Measurements from ENCODE around the gene DNAH8.

Gene DNAH8

DNA sequence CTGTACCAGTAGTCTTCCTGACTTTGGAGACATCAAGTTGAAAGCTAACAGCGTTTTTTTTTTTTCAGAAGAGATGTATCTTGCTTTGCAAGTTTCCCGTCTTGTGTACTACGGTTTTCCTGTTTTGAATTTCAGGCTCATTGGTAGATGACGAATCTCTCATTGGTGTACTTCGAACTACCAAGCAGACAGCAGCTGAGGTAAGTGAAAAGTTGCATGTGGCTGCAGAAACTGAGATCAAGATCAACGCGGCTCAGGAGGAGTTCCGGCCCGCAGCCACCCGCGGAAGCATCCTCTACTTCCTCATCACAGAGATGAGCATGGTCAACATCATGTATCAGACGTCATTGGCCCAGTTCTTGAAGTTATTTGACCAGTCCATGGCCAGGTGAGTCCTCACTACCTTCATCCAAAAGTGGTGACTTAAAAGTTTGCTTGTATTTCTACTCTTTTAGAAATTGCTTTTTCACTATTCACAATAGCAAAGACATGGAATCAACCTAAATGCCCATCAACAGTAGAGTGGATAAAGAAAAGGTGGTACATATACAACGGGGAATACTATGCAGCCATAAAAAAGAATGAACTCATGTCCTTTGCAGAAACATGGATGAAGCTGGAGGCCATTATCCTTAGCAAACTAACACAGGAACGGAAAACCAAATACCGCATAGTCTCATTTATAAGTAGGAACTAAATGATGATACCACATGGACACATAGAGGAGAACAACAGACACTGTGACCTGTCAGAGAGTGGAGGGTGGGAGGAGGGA, 222.9 kb downstream of the DNAH8 start:
- Histone ChIP-seq H3K27ac (ENCODE audit: low read depth, low read length) (no peak overlapping the region), H3K9ac (ENCODE audit: low read depth in 1 of 2, low read length in 2 of 2) (no peak overlapping the region), H3K36me3 (ENCODE audit: control insufficient read depth in 1 of 2, insufficient read depth in 2 of 2, low read length in 2 of 2) (no peaks in the 10 kb centered on the region), H3K9me3 (ENCODE audit: control insufficient read depth in 1 of 2, low read length in 2 of 2) (no peaks in the 10 kb centered on the region), H3K4me3 (ENCODE audit: low read depth in 1 of 2, low read length in 2 of 2) (no peak overlapping the region), H3K27me3 (ENCODE audit: control insufficient read depth in 1 of 2, insufficient read depth in 2 of 2, low read length in 2 of 2) (no peaks in the 10 kb centered on the region), H3K4me1 (ENCODE audit: control insufficient read depth in 1 of 2, insufficient read depth in 2 of 2, low read length in 2 of 2) (no peaks in the 10 kb centered on the region)

DNA sequence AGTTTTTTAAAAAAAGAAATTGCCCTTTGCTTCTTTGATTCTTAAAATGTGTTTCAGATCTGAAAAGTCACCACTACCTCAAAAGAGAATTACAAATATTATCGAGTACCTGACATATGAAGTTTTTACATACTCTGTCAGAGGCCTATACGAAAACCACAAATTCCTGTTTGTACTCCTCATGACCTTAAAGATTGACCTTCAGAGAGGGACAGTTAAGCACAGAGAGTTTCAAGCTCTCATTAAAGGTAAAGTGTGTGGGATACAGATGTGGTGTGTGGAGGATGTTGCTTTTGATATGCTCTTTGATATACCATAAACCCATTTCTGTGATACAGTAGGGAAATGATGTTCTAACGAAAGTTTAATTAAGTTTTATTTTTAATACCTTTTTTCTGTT, 223.6 kb downstream of the DNAH8 start:
- no peak overlapping the region for H3K4me3 ChIP-seq (ENCODE audit: low read depth in 1 of 2, low read length in 2 of 2)
- no peaks in the 10 kb centered on the region for H3K27me3 ChIP-seq (ENCODE audit: control insufficient read depth in 1 of 2, insufficient read depth in 2 of 2, low read length in 2 of 2)
- no peaks in the 10 kb centered on the region for H3K4me1 ChIP-seq (ENCODE audit: control insufficient read depth in 1 of 2, insufficient read depth in 2 of 2, low read length in 2 of 2)
- H3K9ac ChIP-seq (ENCODE audit: low read depth in 1 of 2, low read length in 2 of 2): no peak overlapping the region
- no peak overlapping the region for H3K27ac ChIP-seq (ENCODE audit: low read depth, low read length)
- no peaks in the 10 kb centered on the region for H3K9me3 ChIP-seq (ENCODE audit: control insufficient read depth in 1 of 2, low read length in 2 of 2)
- no peaks in the 10 kb centered on the region for H3K36me3 ChIP-seq (ENCODE audit: control insufficient read depth in 1 of 2, insufficient read depth in 2 of 2, low read length in 2 of 2)

DNA sequence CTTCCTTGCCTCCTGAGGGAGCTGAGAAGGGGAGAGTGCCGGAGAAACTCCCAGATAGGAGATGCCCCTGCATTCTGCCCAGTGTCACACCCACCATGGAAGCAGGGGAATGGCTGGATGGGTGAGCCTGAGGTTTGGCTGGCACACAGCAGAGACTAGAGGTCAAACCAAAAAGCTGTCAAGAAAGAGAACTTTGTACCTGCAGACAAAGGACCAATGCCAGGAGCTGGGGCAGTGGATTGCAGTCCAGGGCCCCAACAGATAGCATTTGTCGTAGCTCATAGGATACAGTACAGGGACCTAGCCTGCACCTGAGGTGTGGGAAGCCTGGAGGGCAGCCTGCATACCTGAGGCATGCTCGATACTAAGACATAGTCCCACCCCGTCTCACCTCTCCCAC, 227.3 kb downstream of the DNAH8 start:
- Histone ChIP-seq H3K27me3 (ENCODE audit: control insufficient read depth in 1 of 2, insufficient read depth in 2 of 2, low read length in 2 of 2) (no peaks in the 10 kb centered on the region), H3K36me3 (ENCODE audit: control insufficient read depth in 1 of 2, insufficient read depth in 2 of 2, low read length in 2 of 2) (no peaks in the 10 kb centered on the region), H3K27ac (ENCODE audit: low read depth, low read length) (no peak overlapping the region), H3K9me3 (ENCODE audit: control insufficient read depth in 1 of 2, low read length in 2 of 2) (no peaks in the 10 kb centered on the region), H3K4me1 (ENCODE audit: control insufficient read depth in 1 of 2, insufficient read depth in 2 of 2, low read length in 2 of 2) (no peaks in the 10 kb centered on the region), H3K9ac (ENCODE audit: low read depth in 1 of 2, low read length in 2 of 2) (no peak overlapping the region), H3K4me3 (ENCODE audit: low read depth in 1 of 2, low read length in 2 of 2) (no peak overlapping the region)

DNA sequence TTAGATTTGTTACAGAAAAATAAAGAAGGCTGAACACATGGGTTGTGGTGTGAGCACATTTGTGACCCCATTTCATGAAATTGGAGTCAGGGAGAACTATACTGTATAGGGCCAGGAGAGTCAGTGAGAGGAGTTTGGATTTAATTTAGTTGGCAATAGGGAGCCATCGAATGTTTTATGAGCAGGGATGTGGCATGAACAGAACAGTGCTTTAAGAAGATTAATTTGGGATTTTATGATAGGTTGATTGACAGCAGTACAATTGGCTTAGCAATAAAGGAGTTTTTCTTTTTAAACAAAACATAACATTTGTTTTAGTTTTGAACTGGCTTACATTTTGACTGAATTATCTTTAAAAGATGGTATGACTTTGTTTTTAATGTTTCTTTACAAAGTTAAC, 227.9 kb downstream of the DNAH8 start:
- no peak overlapping the region for H3K4me3 ChIP-seq (ENCODE audit: low read depth in 1 of 2, low read length in 2 of 2)
- H3K27ac ChIP-seq (ENCODE audit: low read depth, low read length): no peak overlapping the region
- H3K27me3 ChIP-seq (ENCODE audit: control insufficient read depth in 1 of 2, insufficient read depth in 2 of 2, low read length in 2 of 2): no peaks in the 10 kb centered on the region
- H3K9me3 ChIP-seq (ENCODE audit: control insufficient read depth in 1 of 2, low read length in 2 of 2): no peaks in the 10 kb centered on the region
- H3K36me3 ChIP-seq (ENCODE audit: control insufficient read depth in 1 of 2, insufficient read depth in 2 of 2, low read length in 2 of 2): no peaks in the 10 kb centered on the region
- H3K9ac ChIP-seq (ENCODE audit: low read depth in 1 of 2, low read length in 2 of 2): no peak overlapping the region
- H3K4me1 ChIP-seq (ENCODE audit: control insufficient read depth in 1 of 2, insufficient read depth in 2 of 2, low read length in 2 of 2): no peaks in the 10 kb centered on the region

DNA sequence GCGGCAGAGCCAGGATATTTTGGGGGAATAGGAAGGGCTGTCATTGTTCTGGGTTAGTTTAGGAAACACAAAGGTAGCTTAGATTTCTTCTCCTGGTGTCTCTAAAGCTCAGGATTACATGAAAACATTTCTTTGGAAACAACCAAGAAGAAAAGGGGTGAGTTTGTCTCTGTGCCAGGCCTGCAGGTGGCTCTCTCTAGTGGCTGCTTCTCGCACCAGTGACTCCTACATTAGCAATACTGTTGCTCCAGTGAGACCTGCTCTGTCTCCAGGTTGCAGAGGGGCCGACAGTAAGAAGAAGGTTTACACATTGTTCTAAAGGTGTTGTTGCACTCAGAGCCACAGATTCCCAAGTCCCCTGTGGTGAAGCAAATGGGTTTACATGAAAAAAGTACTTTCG, 228.9 kb downstream of the DNAH8 start:
- Histone ChIP-seq H3K9ac (ENCODE audit: low read depth in 1 of 2, low read length in 2 of 2) (no peak overlapping the region), H3K36me3 (ENCODE audit: control insufficient read depth in 1 of 2, insufficient read depth in 2 of 2, low read length in 2 of 2) (no peaks in the 10 kb centered on the region), H3K27ac (ENCODE audit: low read depth, low read length) (no peak overlapping the region), H3K4me3 (ENCODE audit: low read depth in 1 of 2, low read length in 2 of 2) (no peak overlapping the region), H3K27me3 (ENCODE audit: control insufficient read depth in 1 of 2, insufficient read depth in 2 of 2, low read length in 2 of 2) (no peaks in the 10 kb centered on the region), H3K4me1 (ENCODE audit: control insufficient read depth in 1 of 2, insufficient read depth in 2 of 2, low read length in 2 of 2) (no peaks in the 10 kb centered on the region), H3K9me3 (ENCODE audit: control insufficient read depth in 1 of 2, low read length in 2 of 2) (no peaks in the 10 kb centered on the region)

DNA sequence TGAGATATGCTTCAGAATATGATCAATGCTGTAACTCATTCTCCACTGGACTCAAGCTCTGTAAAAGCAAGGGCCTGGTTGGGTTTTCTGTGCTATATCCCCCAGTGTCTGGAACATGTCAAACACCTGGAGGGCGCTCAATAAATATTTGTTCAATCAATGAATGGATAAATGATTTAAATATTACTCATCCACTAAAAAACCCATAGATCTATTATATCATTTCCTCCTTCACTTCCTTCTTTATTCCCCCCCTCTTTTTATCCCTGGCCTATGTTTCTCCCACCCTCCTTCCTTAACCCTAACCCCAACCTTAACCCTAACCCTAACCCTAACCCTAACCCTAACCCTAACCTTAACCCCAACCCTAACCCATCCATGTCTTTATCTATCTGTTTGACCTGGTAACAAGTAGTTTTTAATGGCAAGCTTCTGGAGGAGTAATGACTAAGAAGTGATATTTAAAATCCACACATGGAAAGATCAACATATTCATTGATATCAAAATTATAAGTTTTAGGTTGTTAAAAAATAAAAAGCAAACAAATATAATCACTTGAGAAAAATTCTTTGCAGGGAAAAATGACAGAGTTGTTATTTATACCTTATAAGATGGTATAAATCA, 229.7 kb downstream of the DNAH8 start:
- H3K27me3 ChIP-seq (ENCODE audit: control insufficient read depth in 1 of 2, insufficient read depth in 2 of 2, low read length in 2 of 2): no peaks in the 10 kb centered on the region
- no peaks in the 10 kb centered on the region for H3K4me1 ChIP-seq (ENCODE audit: control insufficient read depth in 1 of 2, insufficient read depth in 2 of 2, low read length in 2 of 2)
- H3K36me3 ChIP-seq (ENCODE audit: control insufficient read depth in 1 of 2, insufficient read depth in 2 of 2, low read length in 2 of 2): no peaks in the 10 kb centered on the region
- no peak overlapping the region for H3K4me3 ChIP-seq (ENCODE audit: low read depth in 1 of 2, low read length in 2 of 2)
- no peak overlapping the region for H3K27ac ChIP-seq (ENCODE audit: low read depth, low read length)
- H3K9ac ChIP-seq (ENCODE audit: low read depth in 1 of 2, low read length in 2 of 2): no peak overlapping the region
- no peaks in the 10 kb centered on the region for H3K9me3 ChIP-seq (ENCODE audit: control insufficient read depth in 1 of 2, low read length in 2 of 2)

GRCh38 chr6:38955861-38956260, 240.8 kb downstream of the DNAH8 start:
- H3K27ac ChIP-seq (ENCODE audit: low read depth, low read length): no peak overlapping the region
- H3K9ac ChIP-seq (ENCODE audit: low read depth in 1 of 2, low read length in 2 of 2): no peak overlapping the region
- no peaks in the 10 kb centered on the region for H3K36me3 ChIP-seq (ENCODE audit: control insufficient read depth in 1 of 2, insufficient read depth in 2 of 2, low read length in 2 of 2)
- H3K9me3 ChIP-seq (ENCODE audit: control insufficient read depth in 1 of 2, low read length in 2 of 2): no peaks in the 10 kb centered on the region
- H3K27me3 ChIP-seq (ENCODE audit: control insufficient read depth in 1 of 2, insufficient read depth in 2 of 2, low read length in 2 of 2): peaks cover 0 to 4% of the 10 kb centered on the region in 2 donors
- H3K4me3 ChIP-seq (ENCODE audit: low read depth in 1 of 2, low read length in 2 of 2): no peak overlapping the region
- H3K4me1 ChIP-seq (ENCODE audit: control insufficient read depth in 1 of 2, insufficient read depth in 2 of 2, low read length in 2 of 2): no peaks in the 10 kb centered on the region

DNA sequence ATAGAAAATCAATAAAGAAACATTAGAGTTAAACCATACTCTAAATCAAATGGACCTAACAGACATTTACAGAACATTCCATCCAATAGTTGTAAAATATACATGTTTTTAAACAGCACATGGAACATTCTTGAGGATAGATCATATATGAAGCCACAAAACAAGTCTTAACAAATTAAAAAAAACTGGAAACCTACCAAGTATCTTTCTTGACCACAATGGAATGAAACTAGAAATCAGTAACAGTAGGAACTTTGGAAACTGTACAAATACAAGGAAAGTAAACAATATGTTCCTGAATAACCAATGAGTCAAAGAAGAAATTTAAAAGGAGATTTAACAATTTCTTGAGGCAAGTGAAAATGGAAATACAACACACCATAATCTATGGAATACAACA, 242.3 kb downstream of the DNAH8 start:
- peaks cover 0 to 4% of the 10 kb centered on the region in 2 donors for H3K27me3 ChIP-seq (ENCODE audit: control insufficient read depth in 1 of 2, insufficient read depth in 2 of 2, low read length in 2 of 2)
- H3K4me3 ChIP-seq (ENCODE audit: low read depth in 1 of 2, low read length in 2 of 2): no peak overlapping the region
- H3K4me1 ChIP-seq (ENCODE audit: control insufficient read depth in 1 of 2, insufficient read depth in 2 of 2, low read length in 2 of 2): no peaks in the 10 kb centered on the region
- H3K9me3 ChIP-seq (ENCODE audit: control insufficient read depth in 1 of 2, low read length in 2 of 2): no peaks in the 10 kb centered on the region
- no peaks in the 10 kb centered on the region for H3K36me3 ChIP-seq (ENCODE audit: control insufficient read depth in 1 of 2, insufficient read depth in 2 of 2, low read length in 2 of 2)
- H3K9ac ChIP-seq (ENCODE audit: low read depth in 1 of 2, low read length in 2 of 2): no peak overlapping the region
- no peak overlapping the region for H3K27ac ChIP-seq (ENCODE audit: low read depth, low read length)

DNA sequence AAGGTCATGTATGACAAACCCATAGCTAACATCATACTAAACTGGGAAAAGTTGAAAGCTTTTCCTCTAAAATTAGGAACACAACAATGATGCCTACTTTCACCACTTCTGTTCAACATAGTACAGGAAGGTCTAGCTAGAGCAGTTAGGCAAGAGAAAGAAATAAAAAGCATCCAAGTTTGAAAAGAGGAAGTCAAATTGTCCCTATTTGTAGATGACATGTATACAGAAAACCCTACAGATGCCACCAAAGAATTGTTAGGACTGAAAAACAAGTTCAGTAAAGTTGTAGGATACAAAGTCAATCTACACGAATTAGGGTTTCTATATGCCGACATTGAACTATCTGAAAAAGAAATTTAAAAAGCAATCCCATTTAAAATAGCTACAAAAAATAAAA, 244.0 kb downstream of the DNAH8 start:
- Histone ChIP-seq H3K9me3 (ENCODE audit: control insufficient read depth in 1 of 2, low read length in 2 of 2) (no peaks in the 10 kb centered on the region), H3K27me3 (ENCODE audit: control insufficient read depth in 1 of 2, insufficient read depth in 2 of 2, low read length in 2 of 2) (peaks cover 0 to 4% of the 10 kb centered on the region in 2 donors), H3K4me3 (ENCODE audit: low read depth in 1 of 2, low read length in 2 of 2) (no peak overlapping the region), H3K9ac (ENCODE audit: low read depth in 1 of 2, low read length in 2 of 2) (no peak overlapping the region), H3K36me3 (ENCODE audit: control insufficient read depth in 1 of 2, insufficient read depth in 2 of 2, low read length in 2 of 2) (no peaks in the 10 kb centered on the region), H3K27ac (ENCODE audit: low read depth, low read length) (no peak overlapping the region), H3K4me1 (ENCODE audit: control insufficient read depth in 1 of 2, insufficient read depth in 2 of 2, low read length in 2 of 2) (no peaks in the 10 kb centered on the region)

DNA sequence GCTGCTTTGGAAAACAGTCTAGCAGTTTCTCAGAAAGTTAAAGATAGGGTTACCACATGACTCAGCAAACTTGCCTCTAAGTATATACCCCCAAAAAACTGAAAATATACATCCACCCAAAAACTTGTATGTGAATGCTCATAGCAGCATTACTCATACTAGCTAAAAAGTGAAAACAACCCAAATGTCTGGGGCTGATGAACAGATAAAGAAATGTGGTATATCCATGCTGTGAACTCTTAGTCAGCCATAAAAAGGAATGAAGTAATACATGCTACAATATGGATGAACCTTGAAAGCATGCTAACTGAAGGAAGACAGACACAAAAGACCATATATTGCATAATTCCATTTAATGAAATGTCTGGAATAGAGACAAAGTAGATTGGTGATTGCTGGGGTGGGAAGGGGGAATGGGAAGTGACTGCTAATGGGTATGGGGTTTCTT, 253.6 kb downstream of the DNAH8 start:
- H3K9ac ChIP-seq (ENCODE audit: low read depth in 1 of 2, low read length in 2 of 2): no peak overlapping the region
- no peaks in the 10 kb centered on the region for H3K36me3 ChIP-seq (ENCODE audit: control insufficient read depth in 1 of 2, insufficient read depth in 2 of 2, low read length in 2 of 2)
- no peaks in the 10 kb centered on the region for H3K27me3 ChIP-seq (ENCODE audit: control insufficient read depth in 1 of 2, insufficient read depth in 2 of 2, low read length in 2 of 2)
- no peak overlapping the region for H3K4me3 ChIP-seq (ENCODE audit: low read depth in 1 of 2, low read length in 2 of 2)
- no peaks in the 10 kb centered on the region for H3K9me3 ChIP-seq (ENCODE audit: control insufficient read depth in 1 of 2, low read length in 2 of 2)
- H3K4me1 ChIP-seq (ENCODE audit: control insufficient read depth in 1 of 2, insufficient read depth in 2 of 2, low read length in 2 of 2): no peaks in the 10 kb centered on the region
- H3K27ac ChIP-seq (ENCODE audit: low read depth, low read length): no peak overlapping the region

All from duodenal mucosa (tissue), 2 donors.